ENCODE results near the gene COL4A4. TPM values are rescaled to one million over a fixed set of nuclear protein-coding genes. Genes with fewer than 3 reads are reported as not detected.
A peak's percentile ranks its signal among the peaks of the same experiment; 100 is the strongest.

Gene COL4A4
- total and polyA plus RNA-seq, 2 donors (not counting 1 experiment from before 2014, with no cell fraction given) = 0.17 to 0.76 TPM

DNA sequence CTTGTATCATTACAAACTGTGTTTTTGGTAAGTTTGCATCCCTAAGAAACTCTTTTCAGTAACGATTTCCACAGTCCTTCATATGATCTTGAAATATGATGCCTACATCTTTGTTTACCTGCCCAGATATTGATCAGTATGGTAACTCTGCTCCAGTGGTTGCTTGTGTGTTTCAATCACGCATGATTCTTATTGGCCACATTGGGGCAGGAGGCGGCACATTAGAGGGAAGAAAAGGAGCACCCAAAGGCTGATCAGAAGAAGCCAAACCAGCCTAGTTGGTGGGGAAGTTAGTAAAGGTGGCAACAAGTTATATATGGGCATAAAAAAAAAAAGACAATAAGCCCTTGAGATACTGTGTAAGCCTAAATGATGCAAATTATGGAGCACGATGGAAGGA, 169.2 kb downstream of the COL4A4 start:
- no peak for TF ChIP-seq EZH2 (IDR thresholded peaks at IDR 0.05; ENCODE audit: low read length, missing control alignments)
- TF ChIP-seq, protein P1, sequence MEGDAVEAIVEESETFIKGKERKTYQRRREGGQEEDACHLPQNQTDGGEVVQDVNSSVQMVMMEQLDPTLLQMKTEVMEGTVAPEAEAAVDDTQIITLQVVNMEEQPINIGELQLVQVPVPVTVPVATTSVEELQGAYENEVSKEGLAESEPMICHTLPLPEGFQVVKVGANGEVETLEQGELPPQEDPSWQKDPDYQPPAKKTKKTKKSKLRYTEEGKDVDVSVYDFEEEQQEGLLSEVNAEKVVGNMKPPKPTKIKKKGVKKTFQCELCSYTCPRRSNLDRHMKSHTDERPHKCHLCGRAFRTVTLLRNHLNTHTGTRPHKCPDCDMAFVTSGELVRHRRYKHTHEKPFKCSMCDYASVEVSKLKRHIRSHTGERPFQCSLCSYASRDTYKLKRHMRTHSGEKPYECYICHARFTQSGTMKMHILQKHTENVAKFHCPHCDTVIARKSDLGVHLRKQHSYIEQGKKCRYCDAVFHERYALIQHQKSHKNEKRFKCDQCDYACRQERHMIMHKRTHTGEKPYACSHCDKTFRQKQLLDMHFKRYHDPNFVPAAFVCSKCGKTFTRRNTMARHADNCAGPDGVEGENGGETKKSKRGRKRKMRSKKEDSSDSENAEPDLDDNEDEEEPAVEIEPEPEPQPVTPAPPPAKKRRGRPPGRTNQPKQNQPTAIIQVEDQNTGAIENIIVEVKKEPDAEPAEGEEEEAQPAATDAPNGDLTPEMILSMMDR (conservative IDR thresholded peaks at IDR 0.05 in 1 of 2, IDR thresholded peaks at IDR 0.05 in 1 of 2; ENCODE audit: low read depth in 1 of 2, low read length in 2 of 2) = peak in 1 of 2 donors; percentile 40
- peak in 1 of 2 donors; percentile 15 for DNase-seq (ENCODE audit: low read depth in 2 of 2)

DNA sequence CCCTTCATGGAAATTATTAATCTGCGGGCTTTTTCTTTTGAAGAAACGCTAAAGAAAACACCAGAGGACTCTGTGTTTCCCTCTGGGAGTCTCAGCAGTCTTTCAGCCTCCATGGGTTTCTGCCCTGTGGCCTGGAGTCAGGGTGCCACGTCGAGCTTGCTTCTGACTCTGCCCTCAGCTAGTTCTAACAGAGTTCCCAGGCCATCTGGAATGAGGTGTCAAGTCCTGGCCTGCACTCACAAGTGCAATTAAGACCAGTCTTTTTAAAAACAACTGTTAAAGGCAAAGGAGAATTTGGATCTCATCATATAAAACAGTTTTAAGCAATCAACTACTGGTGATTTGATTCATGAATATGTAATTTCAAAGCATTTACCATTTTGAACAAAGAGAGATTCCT, 170.8 kb downstream of the COL4A4 start:
- TF ChIP-seq, protein P1 (conservative IDR thresholded peaks at IDR 0.05 in 1 of 2, IDR thresholded peaks at IDR 0.05 in 1 of 2; ENCODE audit: low read depth in 1 of 2, low read length in 2 of 2) = no peak
- H3K27ac ChIP-seq (ENCODE audit: insufficient read depth, low read length) = no peak overlapping the region
- H3K27me3 ChIP-seq (ENCODE audit: control insufficient read depth, insufficient read depth, low read length) = no peaks in the 10 kb centered on the region
- no peaks in the 10 kb centered on the region for H3K36me3 ChIP-seq (ENCODE audit: control insufficient read depth, insufficient read depth, low read length)
- no peak overlapping the region for H2AFZ ChIP-seq (ENCODE audit: low read length)
- H4K20me1 ChIP-seq (ENCODE audit: control insufficient read depth, extremely low read depth, insufficient read depth, low read length) = no peaks in the 10 kb centered on the region
- no peak overlapping the region for H3K4me3 ChIP-seq (replicated peaks in 1 of 4; ENCODE audit: control extremely low read depth in 1 of 4, insufficient read depth in 1 of 4, low read depth in 3 of 4, low read length in 4 of 4)
- H3K9ac ChIP-seq (ENCODE audit: insufficient read depth, low read length) = no peak overlapping the region
- no peak for DNase-seq (ENCODE audit: low read depth in 2 of 2)
- H3K4me2 ChIP-seq (ENCODE audit: extremely low read depth, insufficient read depth, low read length) = no peak overlapping the region
- peaks cover 3% of the 10 kb centered on the region for H3K4me1 ChIP-seq (ENCODE audit: control insufficient read depth, extremely low read depth, insufficient read depth, low read length)
- H3K79me2 ChIP-seq (ENCODE audit: control insufficient read depth, insufficient read depth, low read length) = no peaks in the 10 kb centered on the region
- no peaks in the 10 kb centered on the region for H3K9me3 ChIP-seq (ENCODE audit: control insufficient read depth, insufficient read depth, low read depth, low read length)

More for the DNA sequence above, 169.2 kb downstream of the COL4A4 start:
- Histone ChIP-seq H3K4me1 (ENCODE audit: control insufficient read depth, extremely low read depth, insufficient read depth, low read length) (peaks cover 3% of the 10 kb centered on the region), H3K27me3 (ENCODE audit: control insufficient read depth, insufficient read depth, low read length) (no peaks in the 10 kb centered on the region), H3K9me3 (ENCODE audit: control insufficient read depth, insufficient read depth, low read depth, low read length) (no peaks in the 10 kb centered on the region), H2AFZ (ENCODE audit: low read length) (no peak overlapping the region), H3K79me2 (ENCODE audit: control insufficient read depth, insufficient read depth, low read length) (no peaks in the 10 kb centered on the region), H3K9ac (ENCODE audit: insufficient read depth, low read length) (no peak overlapping the region), H3K36me3 (ENCODE audit: control insufficient read depth, insufficient read depth, low read length) (no peaks in the 10 kb centered on the region), H3K27ac (ENCODE audit: insufficient read depth, low read length) (no peak overlapping the region), H4K20me1 (ENCODE audit: control insufficient read depth, extremely low read depth, insufficient read depth, low read length) (no peaks in the 10 kb centered on the region), H3K4me2 (ENCODE audit: extremely low read depth, insufficient read depth, low read length) (no peak overlapping the region), H3K4me3 (replicated peaks in 1 of 4; ENCODE audit: control extremely low read depth in 1 of 4, insufficient read depth in 1 of 4, low read depth in 3 of 4, low read length in 4 of 4) (no peak overlapping the region)

DNA sequence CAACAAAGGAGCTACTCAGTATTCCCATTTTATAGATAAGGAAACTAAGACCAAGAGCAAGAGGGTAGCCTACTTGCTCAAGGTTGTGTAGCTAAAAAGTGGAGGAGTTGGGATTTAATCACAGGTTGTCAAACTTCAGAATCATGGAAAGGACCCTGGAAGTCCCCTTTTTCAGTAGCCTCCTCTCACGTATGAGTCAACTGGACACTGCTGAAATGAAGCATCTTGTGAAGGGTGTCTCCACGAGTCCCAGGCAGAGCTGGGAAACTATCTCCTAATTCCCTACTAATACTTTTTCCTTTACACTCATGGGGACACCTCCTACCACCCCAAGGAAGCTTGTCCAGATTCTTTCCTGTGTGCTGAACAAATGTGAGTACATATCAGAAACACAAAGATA, 172.3 kb downstream of the COL4A4 start:
- H4K20me1 ChIP-seq (ENCODE audit: control insufficient read depth, extremely low read depth, insufficient read depth, low read length) = no peaks in the 10 kb centered on the region
- no peaks in the 10 kb centered on the region for H3K36me3 ChIP-seq (ENCODE audit: control insufficient read depth, insufficient read depth, low read length)
- H3K9me3 ChIP-seq (ENCODE audit: control insufficient read depth, insufficient read depth, low read depth, low read length) = no peaks in the 10 kb centered on the region
- H3K4me2 ChIP-seq (ENCODE audit: extremely low read depth, insufficient read depth, low read length) = no peak overlapping the region
- TF ChIP-seq, protein P1 (conservative IDR thresholded peaks at IDR 0.05 in 1 of 2, IDR thresholded peaks at IDR 0.05 in 1 of 2; ENCODE audit: low read depth in 1 of 2, low read length in 2 of 2) = no peak
- TF ChIP-seq EZH2 (IDR thresholded peaks at IDR 0.05; ENCODE audit: low read length, missing control alignments) = no peak
- no peaks in the 10 kb centered on the region for H3K79me2 ChIP-seq (ENCODE audit: control insufficient read depth, insufficient read depth, low read length)
- H3K9ac ChIP-seq (ENCODE audit: insufficient read depth, low read length) = no peak overlapping the region
- no peaks in the 10 kb centered on the region for H3K27me3 ChIP-seq (ENCODE audit: control insufficient read depth, insufficient read depth, low read length)
- H3K27ac ChIP-seq (ENCODE audit: insufficient read depth, low read length) = no peak overlapping the region
- peaks cover 3% of the 10 kb centered on the region for H3K4me1 ChIP-seq (ENCODE audit: control insufficient read depth, extremely low read depth, insufficient read depth, low read length)
- H2AFZ ChIP-seq (ENCODE audit: low read length) = no peak overlapping the region
- H3K4me3 ChIP-seq (replicated peaks in 1 of 4; ENCODE audit: control extremely low read depth in 1 of 4, insufficient read depth in 1 of 4, low read depth in 3 of 4, low read length in 4 of 4) = no peak overlapping the region
- no peak for DNase-seq (ENCODE audit: low read depth in 2 of 2)
